HG03457 (cell line): Measurements from ENCODE around the gene TMOD3.

Source experiments
- ATAC-seq: cut with Tn5 transposase; IDR thresholded peaks from one replicate; pipeline ENCODE4 v1.9.1; 2021; ENCODE audit warnings: moderate number of reproducible peaks; ENCODE audit not compliant: unreplicated experiment

Gene TMOD3

GRCh38 chr15:51825698-51826097 lies 3.8 kb upstream of the TMOD3 start:
- no peak for ATAC-seq

- no peak for ATAC-seq
These were observed 655 bp upstream of the TMOD3 start for GRCh38 chr15:51828621-51829375.

- ATAC-seq: peak; percentile 20
These were observed 888 bp downstream of the TMOD3 start for GRCh38 chr15:51830276-51830806.

GRCh38 chr15:51833772-51834171 lies 4.3 kb downstream of the TMOD3 start:
- no peak for ATAC-seq

DNA sequence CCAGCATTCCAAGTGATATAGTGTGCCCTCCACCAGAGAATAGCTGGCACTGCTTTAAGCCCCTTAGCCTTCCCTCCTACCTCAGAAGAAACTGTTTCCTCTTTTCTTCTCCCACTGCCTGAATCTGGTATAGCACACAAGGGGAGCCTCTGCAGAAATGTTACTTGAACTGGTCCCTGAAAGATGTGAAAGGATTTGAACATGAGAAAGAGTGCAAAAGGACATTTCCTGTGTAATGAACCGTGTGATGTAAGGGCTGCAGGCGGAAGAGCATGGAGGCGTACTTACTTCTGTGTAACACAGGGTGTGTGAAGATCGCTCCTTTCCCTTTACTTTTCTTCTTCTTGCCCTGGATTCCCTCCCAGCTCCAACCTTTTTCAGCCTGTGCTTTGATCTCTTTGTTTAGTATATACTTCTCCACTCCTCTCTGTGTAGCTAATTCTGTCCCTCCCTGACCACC lies 8.4 kb downstream of the TMOD3 start:
- ATAC-seq: no peak

- no peak for ATAC-seq
These were observed 8.8 kb downstream of the TMOD3 start for GRCh38 chr15:51838270-51838669.

GRCh38 chr15:51840692-51841091 lies 11.2 kb downstream of the TMOD3 start:
- no peak for ATAC-seq

DNA sequence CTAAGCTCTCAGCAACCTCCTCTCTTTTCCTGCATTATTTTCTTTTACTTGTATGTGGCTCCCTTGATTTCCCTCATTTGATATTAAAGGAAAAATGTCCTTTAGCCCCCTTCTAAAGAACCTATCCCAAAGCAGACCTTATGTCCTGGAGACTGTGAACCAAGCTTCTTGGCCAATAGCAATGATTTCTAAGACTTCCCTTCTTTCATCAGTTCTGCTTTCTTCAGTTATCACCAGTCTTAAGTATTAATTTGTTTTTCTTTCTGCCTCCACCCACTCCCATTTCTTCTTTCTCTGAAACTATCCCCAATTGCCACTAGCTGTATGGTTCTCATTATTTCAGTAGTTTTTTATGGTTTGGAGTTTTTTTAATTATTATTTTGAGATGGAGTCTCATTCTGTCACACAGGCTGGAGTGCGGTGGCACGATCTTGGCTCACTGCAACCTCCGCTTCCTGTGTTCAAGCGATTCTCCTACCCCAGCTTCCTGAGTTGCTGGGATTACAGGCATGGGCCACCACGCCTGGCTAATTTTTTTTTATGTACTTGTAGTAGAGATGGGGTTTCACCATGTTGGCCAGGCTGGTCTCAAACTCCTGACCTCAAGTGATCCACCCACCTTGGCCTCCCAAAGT lies 12.1 kb downstream of the TMOD3 start:
- ATAC-seq: no peak

DNA sequence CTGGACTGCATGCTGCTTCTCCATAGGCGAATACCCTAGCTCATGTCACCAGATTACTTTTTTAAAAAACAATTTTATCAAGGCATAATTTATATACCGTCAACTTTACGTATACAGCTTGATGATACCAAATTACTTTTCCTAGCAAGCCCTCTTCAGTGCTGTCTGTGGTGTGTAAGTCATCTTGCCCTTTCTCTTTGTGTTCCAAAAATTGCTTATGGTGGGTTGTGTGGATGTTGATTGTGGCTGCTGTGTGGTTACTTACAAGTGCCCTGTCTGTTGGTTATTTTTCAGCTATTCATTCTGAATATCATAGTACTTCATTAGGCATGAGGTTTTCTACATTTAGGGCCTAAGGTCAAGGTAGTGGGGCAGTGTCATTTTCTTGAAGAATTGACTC lies 12.8 kb downstream of the TMOD3 start:
- no peak for ATAC-seq

DNA sequence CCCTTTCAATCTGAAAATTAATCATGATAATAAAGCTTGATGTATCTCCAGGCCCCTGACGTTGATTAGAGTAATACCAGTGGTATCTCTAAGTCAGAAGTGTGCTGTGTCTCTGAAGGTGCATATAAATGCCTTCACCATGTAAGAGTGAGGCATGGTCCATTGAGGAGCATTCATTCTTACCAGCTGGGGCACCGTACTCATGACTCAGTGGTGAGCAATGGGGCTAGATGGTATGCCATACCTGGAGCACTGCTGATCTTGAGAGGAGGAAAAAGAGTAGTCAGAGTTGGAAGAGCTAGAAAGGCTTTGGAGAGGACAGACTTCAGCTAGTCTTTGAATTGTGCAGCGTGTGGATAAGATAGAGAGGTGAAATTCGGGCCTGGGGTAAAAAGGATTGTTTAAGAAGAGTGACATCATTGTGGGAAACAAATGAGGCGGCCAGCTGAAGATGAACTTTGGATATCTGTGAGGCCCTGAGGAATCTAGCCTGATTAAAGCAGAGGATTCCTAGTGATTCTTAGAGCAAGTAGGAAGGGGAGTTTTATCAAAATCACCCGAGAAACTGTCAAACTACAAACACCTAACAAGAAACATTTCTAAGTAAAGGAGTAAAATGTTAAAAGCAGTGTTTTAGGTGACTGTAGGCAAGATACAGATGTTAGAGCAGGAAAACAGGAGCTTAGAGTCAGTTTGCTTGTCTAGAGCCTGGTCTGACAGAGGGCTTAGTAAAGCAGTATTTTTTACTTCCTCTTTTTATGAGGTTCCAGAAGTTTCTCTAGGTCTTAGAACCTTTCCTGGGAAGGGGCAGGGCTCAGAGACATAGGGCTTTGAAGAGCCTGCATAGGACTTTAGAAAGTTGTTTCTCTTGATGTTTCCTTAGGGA lies 13.6 kb downstream of the TMOD3 start:
- ATAC-seq: no peak

GRCh38 chr15:51844747-51845426 lies 15.4 kb downstream of the TMOD3 start:
- no peak for ATAC-seq

- ATAC-seq: no peak
These were observed 16.6 kb downstream of the TMOD3 start for GRCh38 chr15:51846066-51846462.

DNA sequence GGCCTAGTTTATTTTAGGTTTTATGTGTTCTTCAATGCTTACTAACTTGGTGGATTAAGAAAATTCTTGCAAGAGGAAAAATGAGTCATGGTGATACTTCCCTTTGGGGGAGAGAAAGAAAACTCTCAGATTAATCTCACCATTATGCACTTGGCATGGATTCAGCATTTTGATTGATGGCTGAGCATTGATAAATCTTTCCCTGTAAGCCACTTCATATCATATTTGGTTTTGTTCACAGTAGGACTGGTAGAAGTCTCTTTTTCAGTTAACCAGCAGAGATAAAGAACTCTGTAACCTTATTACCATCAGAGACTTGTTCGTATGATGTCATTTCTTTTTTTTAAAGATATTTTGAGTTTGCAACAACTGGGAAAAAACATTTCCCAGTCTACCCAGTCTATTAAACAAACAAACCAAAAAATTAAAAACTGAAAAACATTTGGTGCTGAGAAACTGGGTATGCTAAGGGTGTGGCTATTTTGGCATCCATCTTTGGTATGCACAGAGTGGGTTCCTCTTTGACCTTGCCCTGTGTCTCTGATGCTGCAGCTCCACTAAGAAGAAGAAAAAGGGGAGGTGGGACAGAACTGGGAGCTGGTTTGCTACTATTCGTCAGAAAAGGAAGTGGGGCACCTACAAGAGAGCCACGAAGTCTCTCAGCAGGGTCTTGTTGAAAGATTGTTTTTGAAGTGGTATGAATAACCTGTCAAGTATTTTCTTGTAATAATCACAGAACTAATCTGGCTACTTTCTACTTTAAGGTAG lies 17.2 kb downstream of the TMOD3 start:
- no peak for ATAC-seq

DNA sequence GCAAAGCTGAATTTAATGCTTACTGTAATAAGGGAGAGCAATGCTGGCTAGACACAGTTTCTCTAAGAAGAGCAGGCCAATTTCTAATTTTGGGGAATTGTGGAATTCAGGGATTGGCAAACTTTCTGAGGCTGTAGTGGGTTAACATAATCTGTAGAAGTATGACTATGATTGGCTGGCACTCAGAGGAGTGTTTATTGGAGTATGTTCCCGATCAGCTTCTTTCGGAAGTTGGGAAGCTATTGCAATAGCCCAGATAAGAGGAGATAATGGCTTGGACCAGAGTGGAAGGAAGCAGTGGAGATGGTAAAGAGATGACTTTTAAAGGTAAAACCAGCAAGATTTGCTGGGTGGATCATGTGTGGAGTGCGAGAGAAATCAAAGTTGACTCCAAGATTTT lies 19.4 kb downstream of the TMOD3 start:
- ATAC-seq: no peak

- no peak for ATAC-seq
These were observed 20.4 kb downstream of the TMOD3 start for GRCh38 chr15:51849860-51850259.

DNA sequence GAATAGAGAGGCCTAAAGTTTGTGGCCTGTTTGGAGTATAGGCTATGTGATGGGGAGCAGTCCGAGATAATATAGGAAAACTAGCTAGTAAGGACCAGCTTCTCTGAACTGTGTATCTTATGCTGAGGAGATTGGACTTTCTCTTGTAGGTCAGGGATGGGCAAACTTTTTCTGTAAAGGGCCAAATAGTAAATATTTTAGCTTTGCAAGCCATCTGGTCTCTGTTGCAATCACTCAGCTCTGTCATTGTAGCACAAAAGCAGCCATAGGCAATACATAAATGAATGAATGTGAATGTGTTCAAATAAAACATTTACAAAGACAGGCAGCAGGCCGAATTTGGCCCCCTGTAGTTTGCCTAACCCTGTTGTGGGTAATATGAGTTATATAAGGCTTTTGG lies 24.5 kb downstream of the TMOD3 start:
- ATAC-seq: no peak

DNA sequence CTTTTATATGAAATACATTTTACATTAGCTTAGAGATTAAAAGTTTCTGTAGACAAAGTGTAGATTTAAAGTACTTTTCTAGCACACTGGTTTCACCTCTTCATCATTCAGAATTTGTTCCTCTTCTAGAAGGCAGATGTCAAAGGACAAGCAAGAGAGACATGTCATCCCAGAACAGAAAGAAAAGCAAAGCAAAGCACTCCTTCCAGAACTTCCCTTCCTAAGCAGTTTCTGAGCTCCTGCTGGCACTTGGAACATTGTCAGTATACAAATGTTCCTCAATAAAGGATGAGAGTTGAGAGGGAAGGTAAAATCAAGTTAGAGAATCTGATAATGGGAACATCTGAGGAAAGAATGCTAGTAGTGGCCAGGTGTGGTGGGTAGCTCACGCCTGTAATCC lies 26.2 kb downstream of the TMOD3 start:
- ATAC-seq: no peak

DNA sequence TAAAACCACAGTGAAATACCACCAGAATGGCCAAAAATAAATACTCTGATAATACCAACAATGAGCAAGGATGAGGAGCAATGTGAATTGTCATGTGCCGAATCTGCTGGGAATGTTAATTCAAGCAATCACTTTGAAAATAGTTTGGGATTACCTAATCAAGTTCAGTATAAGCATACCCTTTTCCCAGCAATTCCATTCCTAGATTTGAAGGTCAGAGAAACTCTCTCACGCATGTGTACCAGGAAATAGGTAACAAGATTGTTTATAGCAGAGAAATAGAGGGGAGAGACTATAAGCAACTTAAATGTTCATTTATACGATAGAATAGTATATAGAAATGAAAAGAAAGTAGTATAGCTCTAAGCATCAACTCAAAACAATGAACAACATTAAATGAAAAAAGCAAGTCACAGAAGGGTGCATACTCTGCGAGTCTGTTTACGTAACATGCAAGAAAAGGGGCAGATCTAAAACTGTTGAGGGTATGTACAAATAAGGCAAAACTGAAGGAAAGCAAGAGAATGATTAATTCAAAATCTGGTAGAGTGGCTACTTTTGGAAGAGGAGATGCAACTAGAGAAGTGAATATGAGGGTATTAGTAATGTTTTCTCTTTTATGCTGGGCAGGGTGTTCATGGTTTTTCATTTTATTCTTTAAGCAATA lies 27.4 kb downstream of the TMOD3 start:
- ATAC-seq: no peak

DNA sequence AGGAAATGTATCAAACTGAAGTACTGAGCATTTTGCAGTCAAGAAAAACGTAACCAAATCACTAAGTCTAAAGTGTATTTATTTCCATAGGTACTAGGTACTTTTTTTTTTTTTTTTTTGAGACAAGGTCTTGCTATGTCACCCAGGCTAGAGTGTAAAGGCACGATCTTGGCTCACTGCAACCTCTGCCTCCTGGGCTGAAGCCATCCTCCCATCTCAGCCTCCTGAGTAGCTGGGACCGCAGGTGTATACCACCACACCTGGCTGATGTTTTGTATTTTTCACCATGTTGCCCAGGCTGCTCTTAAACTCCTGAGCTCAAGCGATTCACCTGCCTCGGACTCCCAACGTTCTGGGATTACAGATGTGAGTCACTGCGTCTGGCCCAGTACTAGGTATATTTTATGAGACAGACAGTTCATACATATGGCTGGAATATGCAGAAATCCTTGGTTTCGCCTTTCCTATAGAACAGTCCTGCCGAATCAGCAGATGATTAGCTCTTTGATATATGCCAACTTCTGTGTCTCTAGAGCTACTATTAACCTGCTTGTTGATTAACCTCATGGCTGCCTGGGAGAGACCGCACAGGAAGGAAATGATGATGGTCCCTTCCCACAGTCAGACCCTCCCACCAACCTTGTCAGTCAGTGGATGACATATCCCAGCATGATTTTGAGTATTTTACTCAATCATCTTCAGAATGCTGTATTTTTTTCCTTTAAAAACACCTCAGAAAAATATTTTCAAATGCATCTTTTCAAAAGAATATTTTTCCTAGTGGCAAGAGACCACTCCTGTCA lies 32.3 kb downstream of the TMOD3 start:
- ATAC-seq: no peak
